Activated CD4-positive, alpha-beta T cell treated with anti-CD3 and anti-CD28 coated beads, Interleukin-2, amount 10 ng/mL, durations not matched to agents 7 days and 5 days (primary cell): ENCODE measurements around the gene PTGIS. TPM values are rescaled to one million over a fixed set of nuclear protein-coding genes. Genes with fewer than 3 reads are reported as not detected.
"Not testable (repeated sequence)": the region's sequence is repeated elsewhere in the genome, so short reads cannot be mapped to it uniquely, and the experiment has no call there.

Experiments
- CTCF ChIA-PET: fragments of 350-600 bp; sonication (Branson Sonifier 250); formaldehyde crosslinking; loops from one replicate; lab custom pipeline; 2021; ENCODE audit warnings: antibody characterized with exemption; lab: Charles Lee
- POLR2A ChIA-PET: fragments of 350-600 bp; sonication (Branson Sonifier 250); formaldehyde crosslinking; loops from one replicate; lab custom pipeline; 2021; ENCODE audit warnings: antibody characterized with exemption; lab: Charles Lee
- DNase-seq: peaks from one replicate; pipeline ENCODE4 v3.0.0-alpha.2; 2020
- H3K27ac Mint-ChIP-seq: one replicate; pipeline ENCODE4 v1.8.0; 2021; ENCODE audit warnings: mild to moderate bottlenecking, moderate library complexity, mixed read lengths
- H3K27me3 Mint-ChIP-seq: one replicate; pipeline ENCODE4 v1.8.0; 2021; ENCODE audit warnings: mixed read lengths
- H3K36me3 Mint-ChIP-seq: one replicate; pipeline ENCODE4 v1.8.0; 2021; ENCODE audit warnings: low read depth, mixed read lengths
- H3K4me1 Mint-ChIP-seq: one replicate; pipeline ENCODE4 v1.8.0; 2021; ENCODE audit warnings: mixed read lengths
- H3K4me3 Mint-ChIP-seq: one replicate; pipeline ENCODE4 v1.8.0; 2021; ENCODE audit warnings: mild to moderate bottlenecking, moderate library complexity, mixed read lengths
- H3K9me3 Mint-ChIP-seq: one replicate; pipeline ENCODE4 v1.8.0; 2021; ENCODE audit warnings: mixed read lengths
- total RNA-seq, 2 experiments: library from RNA; stranded (reverse); gene quantifications; one replicate each; pipeline ENCODE4 v1.2.3, GENCODE V29; 2021

The PTGIS gene
- total RNA-seq, 2 experiments from 2014 or later: 0.40 to 0.62 TPM

DNA sequence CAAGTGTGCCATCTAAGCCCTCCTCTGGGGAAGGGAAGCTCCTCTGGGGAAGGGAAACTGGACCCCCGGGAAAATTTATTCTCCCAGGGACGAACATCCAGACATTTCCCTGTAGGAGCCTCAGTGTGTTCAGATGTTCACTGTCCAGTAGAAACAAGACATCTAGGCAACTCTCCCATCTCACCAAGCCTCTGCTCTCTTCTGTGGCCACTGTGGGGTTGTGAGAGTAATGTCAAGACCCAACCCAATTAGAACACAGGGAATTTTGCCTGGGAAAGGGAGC lies 3.6 kb upstream of the PTGIS start:
- Mint-ChIP-seq H3K4me3 (no peak overlapping the region), H3K27me3 (peaks cover 42% of the 10 kb centered on the region), H3K36me3 (peaks cover 4% of the 10 kb centered on the region), H3K4me1 (peaks cover 42% of the 10 kb centered on the region), H3K27ac (no peak overlapping the region), H3K9me3 (peaks cover 6% of the 10 kb centered on the region)
- ChIA-PET POLR2A (no interaction called here), CTCF (interaction anchor here (0.8 to 3.0 kb wide), 4 partner anchors 8 to 30 kb away, joined by 5 to 11 read pairs (median 6); no protein-coding TSS in a partner anchor)
- DNase-seq: no peak

GRCh38 chr20:49570828-49571552 lies 3.1 kb upstream of the PTGIS start:
- CTCF ChIA-PET: interaction anchor here (0.8 to 3.0 kb wide), 5 partner anchors 9 to 30 kb away, joined by 3 to 11 read pairs (median 5); no protein-coding TSS in a partner anchor
- POLR2A ChIA-PET: no interaction called here
- H3K36me3 Mint-ChIP-seq: no peaks in the 10 kb centered on the region
- H3K4me1 Mint-ChIP-seq: peaks cover 37% of the 10 kb centered on the region
- peaks cover under 1% of the 10 kb centered on the region for H3K9me3 Mint-ChIP-seq
- H3K27ac Mint-ChIP-seq: no peak overlapping the region
- peaks cover 47% of the 10 kb centered on the region for H3K27me3 Mint-ChIP-seq
- no peak overlapping the region for H3K4me3 Mint-ChIP-seq
- no peak for DNase-seq

GRCh38 chr20:49570161-49570827 lies 2.4 kb upstream of the PTGIS start:
- H3K27ac Mint-ChIP-seq: no peak overlapping the region
- H3K36me3 Mint-ChIP-seq: no peaks in the 10 kb centered on the region
- ChIA-PET POLR2A (no interaction called here), CTCF (interaction anchor here (0.9 to 3.0 kb wide), 7 partner anchors 9 to 42 kb away, joined by 3 to 11 read pairs (median 4); no protein-coding TSS in a partner anchor)
- H3K27me3 Mint-ChIP-seq: peaks cover 54% of the 10 kb centered on the region
- no peaks in the 10 kb centered on the region for H3K9me3 Mint-ChIP-seq
- H3K4me1 Mint-ChIP-seq: peaks cover 37% of the 10 kb centered on the region
- no peak for DNase-seq
- no peak overlapping the region for H3K4me3 Mint-ChIP-seq

DNA sequence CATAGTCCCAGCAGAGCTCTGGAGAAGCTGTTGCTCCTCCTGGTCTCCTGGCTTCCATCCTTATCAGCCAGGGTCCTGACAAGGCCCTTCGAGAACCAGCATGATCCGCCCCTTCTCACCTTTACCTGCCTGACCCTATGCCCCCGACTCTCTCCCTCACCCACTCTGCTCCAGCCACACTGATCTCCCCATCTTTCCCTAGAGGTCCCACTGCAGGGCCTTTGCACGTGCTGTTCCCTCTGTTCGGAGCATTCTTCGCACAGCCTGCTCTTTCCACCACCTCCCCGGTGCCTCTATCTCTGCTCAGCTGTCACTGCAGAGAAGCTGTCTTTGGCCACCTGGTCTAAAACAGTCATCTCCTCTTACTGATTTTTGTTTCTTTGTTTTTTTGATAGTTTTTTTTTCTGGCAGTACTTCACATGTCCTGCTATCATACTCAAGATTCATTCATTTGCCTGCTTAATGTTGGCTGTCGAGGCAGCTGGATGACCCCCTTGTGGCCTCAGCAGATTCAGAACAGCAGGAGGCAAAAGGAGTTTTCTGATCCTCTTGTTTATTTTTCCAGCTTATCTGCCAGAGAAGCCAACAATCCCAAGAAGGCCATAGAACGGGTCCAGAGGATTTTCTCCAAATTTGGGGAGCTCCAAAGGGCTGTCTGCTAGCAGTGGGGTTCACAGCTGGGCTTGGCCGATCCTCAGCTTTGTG lies 1.6 kb upstream of the PTGIS start:
- CTCF ChIA-PET: interaction anchor here (0.6 to 2.1 kb wide), 7 partner anchors 9 to 921 kb away, joined by 3 to 11 read pairs (median 3); no protein-coding TSS in a partner anchor
- peaks cover 56% of the 10 kb centered on the region for H3K27me3 Mint-ChIP-seq
- peaks cover 35% of the 10 kb centered on the region for H3K4me1 Mint-ChIP-seq
- H3K27ac Mint-ChIP-seq: no peak overlapping the region
- no peaks in the 10 kb centered on the region for H3K36me3 Mint-ChIP-seq
- POLR2A ChIA-PET: no interaction called here
- no peaks in the 10 kb centered on the region for H3K9me3 Mint-ChIP-seq
- no peak overlapping the region for H3K4me3 Mint-ChIP-seq
- DNase-seq: no peak

GRCh38 chr20:49568278-49569151 lies 578 bp upstream of the PTGIS start:
- Mint-ChIP-seq H3K4me3 (no peak overlapping the region), H3K36me3 (no peaks in the 10 kb centered on the region), H3K9me3 (no peaks in the 10 kb centered on the region), H3K4me1 (peaks cover 27% of the 10 kb centered on the region), H3K27ac (no peak overlapping the region), H3K27me3 (peaks cover 58% of the 10 kb centered on the region)
- CTCF ChIA-PET: interaction anchor here (1.0 to 2.1 kb wide), 4 partner anchors 10 to 43 kb away, joined by 3 to 11 read pairs (median 4); no protein-coding TSS in a partner anchor
- DNase-seq: no peak
- POLR2A ChIA-PET: no interaction called here

DNA sequence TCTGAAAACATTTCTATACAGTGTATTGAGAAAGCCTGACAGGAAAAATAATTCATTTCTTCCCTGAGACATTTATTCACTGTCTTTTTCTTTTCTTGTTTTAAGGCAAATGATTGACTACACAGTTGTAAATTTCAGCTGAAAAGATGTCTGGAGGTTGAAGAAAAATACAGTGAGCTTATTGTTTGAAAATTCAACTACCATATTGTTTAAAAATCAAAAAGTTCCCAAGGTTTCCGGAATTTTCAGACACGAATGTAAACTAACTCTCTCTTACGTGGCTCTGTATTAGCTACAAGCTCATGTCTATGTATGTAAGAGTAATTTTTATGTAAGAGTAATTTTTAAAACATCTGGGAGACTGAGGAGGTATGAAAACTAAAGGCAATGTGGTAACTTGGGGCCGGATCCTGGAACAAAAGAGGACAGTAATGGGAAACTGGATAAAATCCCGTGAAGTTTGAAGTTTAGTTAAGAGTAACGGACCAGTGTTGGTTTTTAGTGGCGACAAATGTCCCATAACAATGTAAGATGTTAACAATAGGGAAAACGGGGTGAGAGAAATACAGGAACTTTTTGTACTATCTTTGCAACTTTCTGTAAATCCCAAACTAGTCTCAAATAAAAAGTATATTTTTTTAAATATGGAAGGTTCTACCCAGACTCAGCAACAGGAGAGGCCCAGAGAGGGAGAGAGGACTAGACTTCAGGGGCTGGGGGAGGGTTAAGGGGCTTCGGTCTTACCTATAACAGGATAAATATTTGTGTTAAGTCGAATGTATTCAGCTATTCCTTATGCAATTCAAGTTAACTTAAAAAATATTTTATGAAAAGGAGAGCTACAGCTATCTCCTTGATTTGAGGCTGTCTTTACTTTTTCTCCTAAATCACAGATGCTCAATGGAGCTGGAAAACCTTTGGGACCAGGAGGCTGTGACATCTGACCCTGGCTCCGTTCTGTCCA lies 1.3 kb downstream of the PTGIS start:
- Mint-ChIP-seq H3K27ac (no peak overlapping the region), H3K9me3 (no peaks in the 10 kb centered on the region), H3K4me1 (peaks cover 12% of the 10 kb centered on the region), H3K27me3 (peaks cover 59% of the 10 kb centered on the region), H3K36me3 (no peaks in the 10 kb centered on the region), H3K4me3 (no peak overlapping the region)
- ChIA-PET POLR2A (no interaction called here), CTCF (interaction anchor here (1.1 to 3.3 kb wide), 2 partner anchors 13 to 24 kb away, joined by 3 to 11 read pairs; no protein-coding TSS in a partner anchor)
- DNase-seq: no peak

DNA sequence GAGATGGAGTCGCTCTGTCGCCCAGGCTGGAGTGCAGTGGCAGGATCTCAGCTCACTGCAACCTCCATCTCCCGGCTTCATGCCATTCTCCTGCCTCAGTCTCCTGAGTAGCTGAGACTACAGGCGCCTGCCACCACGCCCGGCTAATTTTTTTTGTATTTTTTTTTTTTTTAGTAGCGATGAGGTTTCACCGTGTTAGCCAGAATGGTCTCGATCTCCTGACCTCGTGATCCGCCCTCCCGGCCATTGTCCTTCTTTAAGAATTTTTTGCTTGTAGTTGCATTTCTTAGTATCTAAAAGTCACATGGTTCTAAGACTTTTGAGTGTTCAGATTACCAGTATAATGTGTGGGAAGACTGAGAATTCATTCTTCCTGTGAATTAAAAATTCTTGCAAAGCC lies 2.9 kb downstream of the PTGIS start:
- H3K4me3 Mint-ChIP-seq, DNase-seq, H3K36me3 Mint-ChIP-seq, H3K27ac Mint-ChIP-seq, POLR2A ChIA-PET, H3K9me3 Mint-ChIP-seq: not testable (repeated sequence)
- CTCF ChIA-PET: interaction anchor here (2.2 to 3.3 kb wide), 2 partner anchors 15 to 22 kb away, joined by 7 to 11 read pairs; no protein-coding TSS in a partner anchor
- peaks cover 11% of the 10 kb centered on the region for H3K4me1 Mint-ChIP-seq
- peaks cover 52% of the 10 kb centered on the region for H3K27me3 Mint-ChIP-seq

- ChIA-PET POLR2A (interaction anchor here (0.5 to 0.6 kb wide), 2 partner anchors 32 to 33 kb away, joined by 3 read pairs; no protein-coding TSS in a partner anchor), CTCF (interaction anchor here (2.2 kb wide), 1 partner anchor 16 kb away, joined by 7 read pairs; no protein-coding TSS in a partner anchor)
- Mint-ChIP-seq H3K4me1 (peaks cover 5% of the 10 kb centered on the region), H3K27ac (no peak overlapping the region), H3K9me3 (no peaks in the 10 kb centered on the region), H3K4me3 (no peak overlapping the region), H3K27me3 (peaks cover 46% of the 10 kb centered on the region), H3K36me3 (no peaks in the 10 kb centered on the region)
- no peak for DNase-seq
These were observed 4.6 kb downstream of the PTGIS start for GRCh38 chr20:49563015-49563980.

GRCh38 chr20:49562311-49563014 lies 5.5 kb downstream of the PTGIS start:
- no peak overlapping the region for H3K4me3 Mint-ChIP-seq
- no peak for DNase-seq
- H3K9me3 Mint-ChIP-seq: no peaks in the 10 kb centered on the region
- no peak overlapping the region for H3K27ac Mint-ChIP-seq
- ChIA-PET CTCF (interaction anchor here (0.6 to 1.0 kb wide), 2 partner anchors 21 to 239 kb away, joined by 3 read pairs; no protein-coding TSS in a partner anchor), POLR2A (interaction anchor here (0.5 kb wide), 1 partner anchor 34 kb away, joined by 3 read pairs; no protein-coding TSS in a partner anchor)
- peaks cover 50% of the 10 kb centered on the region for H3K27me3 Mint-ChIP-seq
- H3K36me3 Mint-ChIP-seq: no peaks in the 10 kb centered on the region
- H3K4me1 Mint-ChIP-seq: peaks cover 4% of the 10 kb centered on the region

DNA sequence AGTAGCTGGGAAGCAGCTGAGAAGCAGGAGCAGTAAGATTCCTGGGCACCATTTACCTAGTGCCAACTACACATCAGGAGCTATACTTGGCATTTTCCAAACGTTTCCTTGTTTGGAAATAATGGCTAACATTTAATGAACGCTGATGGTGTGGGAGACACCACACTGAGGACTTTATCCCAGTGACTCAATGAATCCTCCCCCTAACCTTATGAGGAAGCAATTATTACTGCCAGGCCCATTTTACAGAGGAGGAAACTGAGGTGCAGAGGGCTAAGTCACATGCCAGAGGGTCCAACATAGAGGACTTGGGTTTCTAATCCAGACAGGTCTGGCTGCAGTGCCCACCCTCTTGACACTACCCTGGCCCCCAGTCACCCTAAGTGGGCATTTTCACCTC lies 6.1 kb downstream of the PTGIS start:
- Mint-ChIP-seq H3K9me3 (peaks cover 3% of the 10 kb centered on the region), H3K4me1 (peaks cover 4% of the 10 kb centered on the region), H3K36me3 (peaks cover 2% of the 10 kb centered on the region), H3K27ac (no peak overlapping the region), H3K4me3 (no peak overlapping the region), H3K27me3 (peaks cover 50% of the 10 kb centered on the region)
- POLR2A ChIA-PET: no interaction called here
- DNase-seq: no peak
- CTCF ChIA-PET: interaction anchor here (0.6 to 1.6 kb wide), 4 partner anchors 10 to 238 kb away, joined by 3 to 6 read pairs (median 3); no protein-coding TSS in a partner anchor
